HEK293T (cell line): ENCODE data around the gene DUSP22.

ENCODE experiments used
- CTCF ChIA-PET: fragments of 350-600 bp; formaldehyde crosslinking; extraction: SDS; loops from one replicate; lab custom pipeline; 2021; ENCODE audit warnings: antibody characterized with exemption, inconsistent platforms; lab: Yijun Ruan, JAX
- POLR2A ChIA-PET: fragments of 350-600 bp; formaldehyde crosslinking; extraction: SDS; loops from one replicate; lab custom pipeline; 2020; ENCODE audit warnings: antibody characterized with exemption, inconsistent platforms; lab: Yijun Ruan, JAX
- DNase-seq: peaks from one replicate; pipeline ENCODE4 v3.0.0; 2012; ENCODE audit warnings: mixed read lengths; ENCODE audit errors: extremely low spot score
- ARNT ChIP-seq: fragments of 450-650 bp; IDR thresholded peaks from 2 replicates; pipeline ENCODE4 v1.6.1; 2017; ENCODE audit warnings: mild to moderate bottlenecking
- BHLHE40 ChIP-seq: fragments of 450-650 bp; IDR thresholded peaks from 2 replicates; pipeline ENCODE4 v1.6.1; 2016; ENCODE audit warnings: mild to moderate bottlenecking, moderate library complexity, borderline replicate concordance
- CTBP1 ChIP-seq: fragments of 450-650 bp; IDR thresholded peaks from 2 replicates; pipeline ENCODE4 v1.6.1; 2016; ENCODE audit warnings: borderline replicate concordance
- ELF4 ChIP-seq: fragments of 450-650 bp; IDR thresholded peaks from 2 replicates; pipeline ENCODE4 v1.6.1; 2017; ENCODE audit warnings: antibody characterized with exemption
- FOXA1 ChIP-seq: fragments of 450-650 bp; IDR thresholded peaks from 2 replicates; pipeline ENCODE4 v1.6.1; 2016; ENCODE audit warnings: mild to moderate bottlenecking
- FOXK2 ChIP-seq: fragments of 450-650 bp; IDR thresholded peaks from 2 replicates; pipeline ENCODE4 v1.6.1; 2016; ENCODE audit warnings: mild to moderate bottlenecking
- FOXM1 ChIP-seq: fragments of 450-650 bp; IDR thresholded peaks from 2 replicates; pipeline ENCODE4 v1.6.1; 2017; ENCODE audit warnings: mild to moderate bottlenecking, borderline replicate concordance
- HDGF ChIP-seq: fragments of 450-650 bp; IDR thresholded peaks from 2 replicates; pipeline ENCODE4 v1.6.1; 2017; ENCODE audit warnings: antibody characterized with exemption, borderline replicate concordance
- L3MBTL2 ChIP-seq: fragments of 450-650 bp; conservative IDR thresholded peaks from 2 replicates; pipeline ENCODE4 v1.6.1; 2016; ENCODE audit warnings: mild to moderate bottlenecking
- LEF1 ChIP-seq: fragments of 450-650 bp; IDR thresholded peaks from 2 replicates; pipeline ENCODE4 v1.6.1; 2017; ENCODE audit warnings: mild to moderate bottlenecking, borderline replicate concordance
- NFRKB ChIP-seq: fragments of 450-650 bp; IDR thresholded peaks from 2 replicates; pipeline ENCODE4 v1.6.1; 2016; ENCODE audit warnings: mild to moderate bottlenecking, moderate library complexity
- PKNOX1 ChIP-seq: fragments of 450-650 bp; IDR thresholded peaks from 2 replicates; pipeline ENCODE4 v1.6.1; 2016
- SP1 ChIP-seq: fragments of 450-650 bp; IDR thresholded peaks from 2 replicates; pipeline ENCODE4 v1.6.1; 2017
- SUZ12 ChIP-seq: fragments of 450-650 bp; IDR thresholded peaks from 2 replicates; pipeline ENCODE4 v1.6.1; 2016; ENCODE audit warnings: mild to moderate bottlenecking
- TARDBP ChIP-seq: fragments of 450-650 bp; IDR thresholded peaks from 2 replicates; pipeline ENCODE4 v1.6.1; 2016
- ZNF384 ChIP-seq: fragments of 450-650 bp; IDR thresholded peaks from 2 replicates; pipeline ENCODE4 v1.6.1; 2016

The DUSP22 gene

GRCh38 chr6:308307-308706 lies 16.0 kb downstream of the DUSP22 start:
- ChIA-PET POLR2A (no interaction called here), CTCF (no interaction called here)
- DNase-seq, result no peak
- TF ChIP-seq FOXM1 (no peak), SP1 (no peak), BHLHE40 (no peak), LEF1 (no peak), NFRKB (no peak), PKNOX1 (no peak)

- no peak for DNase-seq
- POLR2A ChIA-PET, result no interaction called here
- CTCF ChIA-PET, result no interaction called here
Observed at GRCh38 chr6:308768-309167, 16.5 kb downstream of the DUSP22 start.

GRCh38 chr6:309947-310346 lies 17.7 kb downstream of the DUSP22 start:
- DNase-seq, result no peak
- ChIA-PET CTCF (interaction anchor here (0.8 kb wide), 1 partner anchor 19 kb away, joined by 5 read pairs; no protein-coding TSS in a partner anchor), POLR2A (no interaction called here)
- TF ChIP-seq PKNOX1 (no peak), L3MBTL2 (no peak), CTBP1 (no peak), TARDBP (no peak), HDGF (no peak), LEF1 (no peak), ARNT (no peak), NFRKB (no peak), BHLHE40 (no peak), ELF4 (no peak)

More at GRCh38 chr6:308768-309167, 16.5 kb downstream of the DUSP22 start:
- TF ChIP-seq CTBP1, result no peak
- TF ChIP-seq FOXK2, result no peak
- TF ChIP-seq SP1, result no peak
- TF ChIP-seq ZNF384, result no peak

GRCh38 chr6:310671-311070 lies 18.4 kb downstream of the DUSP22 start:
- POLR2A ChIA-PET, result no interaction called here

GRCh38 chr6:311679-312220 lies 19.5 kb downstream of the DUSP22 start:
- POLR2A ChIA-PET, result no interaction called here
- CTCF ChIA-PET, result no interaction called here
- TF ChIP-seq L3MBTL2, result no peak
- TF ChIP-seq TARDBP, result no peak
- no peak for TF ChIP-seq SP1
- no peak for TF ChIP-seq SUZ12
- TF ChIP-seq FOXA1, result no peak
- no peak for TF ChIP-seq BHLHE40
- no peak for TF ChIP-seq HDGF
- no peak for TF ChIP-seq ELF4
- no peak for TF ChIP-seq NFRKB

More at GRCh38 chr6:310671-311070, 18.4 kb downstream of the DUSP22 start:
- TF ChIP-seq CTBP1 (no peak), SP1 (no peak), BHLHE40 (no peak), LEF1 (no peak), NFRKB (no peak), L3MBTL2 (no peak), ZNF384 (no peak), SUZ12 (no peak), ELF4 (no peak), HDGF (no peak), FOXA1 (no peak), TARDBP (no peak), FOXM1 (no peak), FOXK2 (no peak)
- CTCF ChIA-PET, result interaction anchor here (0.8 kb wide), 1 partner anchor 18 kb away, joined by 5 read pairs; no protein-coding TSS in a partner anchor
- DNase-seq, result no peak

GRCh38 chr6:313087-313486 lies 20.8 kb downstream of the DUSP22 start:
- POLR2A ChIA-PET, result interaction anchor here (1.1 kb wide), 1 partner anchor 10 kb away, joined by 3 read pairs; no protein-coding TSS in a partner anchor
- CTCF ChIA-PET, result interaction anchor here (0.8 to 1.0 kb wide), 2 partner anchors 11 to 32 kb away, joined by 3 to 4 read pairs; no protein-coding TSS in a partner anchor
- TF ChIP-seq NFRKB (no peak), BHLHE40 (no peak), FOXM1 (no peak), FOXA1 (no peak), FOXK2 (no peak), ARNT (no peak), PKNOX1 (no peak), CTBP1 (no peak), LEF1 (no peak), TARDBP (no peak), L3MBTL2 (no peak), SUZ12 (no peak), ELF4 (no peak), ZNF384 (no peak)
- DNase-seq, result no peak

More at GRCh38 chr6:311679-312220, 19.5 kb downstream of the DUSP22 start:
- no peak for DNase-seq
